Amniotic stem cell (primary cell): Measurements from ENCODE around the gene ANAPC16.
"Not testable (repeated sequence)": the region's sequence is repeated elsewhere in the genome, so short reads cannot be mapped to it uniquely, and the experiment has no call there.

Experiments used
- DNase-seq: peaks from one replicate; lab custom pipeline; 2025; lab: John Stamatoyannopoulos, UW

Gene ANAPC16

DNA sequence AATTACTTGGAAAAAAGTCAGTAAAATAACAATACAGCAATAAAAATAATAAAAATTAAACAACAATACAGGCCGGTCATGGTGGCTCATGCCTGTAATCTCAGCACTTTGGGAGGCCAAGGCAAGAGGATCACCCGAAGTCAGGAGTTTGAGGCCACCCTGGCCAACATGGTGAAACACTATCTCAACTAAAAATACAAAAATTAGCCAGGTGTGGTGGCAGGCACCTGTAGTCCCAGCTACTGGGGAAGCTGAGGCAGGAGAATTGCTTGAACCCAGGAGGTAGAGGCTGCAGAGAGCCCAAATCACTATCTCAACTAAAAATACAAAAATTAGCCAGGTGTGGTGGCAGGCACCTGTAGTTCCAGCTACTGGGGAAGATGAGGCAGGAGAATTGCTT is 4.0 kb upstream of the ANAPC16 start:
- DNase-seq = not testable (repeated sequence)

DNA sequence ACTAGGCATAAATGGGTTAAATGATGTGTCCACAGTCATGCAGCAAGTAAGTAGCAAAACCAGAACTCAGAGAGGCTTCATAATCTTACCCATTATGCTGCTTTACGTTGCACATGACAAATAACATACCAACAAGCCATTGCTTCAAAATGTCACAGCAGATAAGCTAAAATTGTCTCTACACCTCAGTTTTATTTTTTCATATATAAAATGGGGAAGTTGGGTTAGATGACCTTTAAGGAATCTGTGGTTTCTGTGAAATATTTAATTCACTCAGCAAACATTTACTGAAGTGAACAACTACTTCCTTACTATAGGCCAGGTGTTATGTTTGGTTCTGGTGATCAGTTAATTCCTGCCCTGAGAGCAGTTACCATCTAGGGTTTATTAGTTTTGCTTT is 2.5 kb downstream of the ANAPC16 start:
- DNase-seq = no peak

DNA sequence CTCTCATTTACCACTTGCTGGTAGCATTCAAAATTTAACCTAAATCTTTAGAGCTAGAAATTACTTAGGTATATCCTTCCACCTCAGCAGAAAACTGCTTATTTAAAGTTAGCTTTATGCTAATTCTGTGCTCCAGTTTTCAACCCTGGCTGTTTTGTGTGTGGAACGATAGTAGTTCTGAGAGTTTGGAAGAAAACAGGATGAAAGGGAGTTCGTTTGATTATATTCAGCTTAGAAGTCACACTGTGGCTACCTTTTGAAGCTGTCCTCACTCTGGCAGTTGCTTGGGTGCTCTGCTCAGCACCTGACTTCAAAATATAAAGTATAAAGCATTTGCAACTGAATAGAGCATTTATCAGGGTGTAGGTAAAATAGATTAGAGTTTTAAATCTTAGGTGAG is 2.9 kb downstream of the ANAPC16 start:
- DNase-seq = no peak

- DNase-seq = no peak
These were observed 3.5 kb downstream of the ANAPC16 start for GRCh38 chr10:72219235-72219814.

DNA sequence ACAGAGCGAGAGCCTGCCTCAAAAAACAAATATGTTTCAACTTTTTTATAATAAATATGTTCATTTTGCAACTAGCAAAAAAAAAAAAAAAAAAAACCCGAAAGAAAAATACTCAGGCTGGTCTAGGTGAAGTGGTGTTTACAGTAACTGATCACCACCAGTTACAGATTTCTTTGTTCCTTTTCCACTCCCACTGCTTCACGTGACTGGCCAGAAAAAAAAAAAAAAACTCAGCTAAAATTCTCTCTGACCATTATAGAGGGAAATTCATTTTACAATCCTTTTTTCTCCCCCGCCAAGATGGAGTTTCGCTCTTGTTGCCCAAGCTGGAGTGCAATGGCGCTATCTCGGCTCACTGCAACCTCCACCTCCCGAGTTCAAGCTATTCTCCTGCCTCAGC is 4.8 kb downstream of the ANAPC16 start:
- no peak for DNase-seq

GRCh38 chr10:72221278-72221677 is 5.5 kb downstream of the ANAPC16 start:
- DNase-seq = no peak

DNA sequence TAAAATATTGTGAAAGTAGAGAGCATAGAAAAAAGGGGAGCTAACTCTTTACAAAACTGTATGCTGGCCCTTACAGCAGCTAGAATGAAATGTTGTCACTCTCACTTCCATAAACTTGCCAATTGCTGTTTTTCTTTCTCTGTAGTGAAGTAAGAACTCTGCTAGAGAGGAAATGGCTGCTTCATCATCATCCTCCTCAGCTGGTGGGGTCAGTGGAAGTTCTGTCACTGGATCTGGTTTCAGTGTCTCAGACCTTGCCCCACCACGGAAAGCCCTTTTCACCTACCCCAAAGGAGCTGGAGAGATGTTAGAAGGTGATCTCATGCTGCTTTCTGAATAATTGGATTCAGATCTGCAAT is 7.9 kb downstream of the ANAPC16 start:
- DNase-seq = no peak

DNA sequence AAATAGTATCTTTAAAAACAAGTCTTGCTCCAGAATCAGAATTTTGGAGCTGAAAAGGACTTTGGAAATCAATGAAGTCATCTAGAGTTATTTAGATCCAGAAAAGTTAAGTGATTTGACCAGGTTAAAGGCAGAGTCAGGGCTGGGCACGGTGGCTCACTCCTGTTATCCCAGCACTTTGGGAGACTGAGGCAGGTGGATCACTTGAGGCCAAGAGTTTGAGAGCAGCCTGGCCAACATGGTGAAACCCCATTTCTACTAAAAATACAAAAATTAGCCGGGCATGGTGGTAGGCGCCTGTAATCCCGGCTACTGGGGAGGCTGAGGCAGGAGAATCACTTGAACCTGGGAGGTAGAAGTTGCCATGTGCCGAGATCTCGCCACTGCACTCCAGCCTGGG is 8.4 kb downstream of the ANAPC16 start:
- not testable (repeated sequence) for DNase-seq

DNA sequence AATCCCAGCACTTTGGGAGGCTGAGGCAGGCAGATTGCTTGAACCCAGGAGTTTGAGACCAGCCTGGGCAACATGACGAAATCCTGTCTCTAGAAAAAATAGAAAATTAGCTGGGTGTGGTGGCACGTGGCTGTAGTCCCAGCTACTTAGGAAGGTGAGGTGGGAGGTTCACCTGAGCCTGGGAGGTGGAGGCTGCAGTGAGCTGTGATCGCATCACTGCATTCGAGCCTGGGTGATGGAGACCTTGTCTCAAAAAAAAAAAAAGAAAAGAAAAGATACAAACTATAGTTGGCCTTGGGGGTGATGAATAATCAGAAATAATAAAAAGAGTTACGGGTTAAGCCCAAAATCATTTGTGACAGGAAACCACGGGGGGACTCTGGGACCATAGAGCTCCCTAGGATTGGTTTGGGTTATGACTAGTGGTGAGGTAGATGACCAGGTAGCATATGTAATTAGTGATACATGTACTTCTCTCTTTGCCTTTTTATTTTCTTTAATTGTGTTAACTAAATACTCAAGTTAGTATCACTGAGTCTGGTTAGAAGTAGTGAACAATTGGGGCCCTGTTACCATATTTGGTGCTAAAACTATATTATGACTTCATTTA is 10.7 kb downstream of the ANAPC16 start:
- no peak for DNase-seq

DNA sequence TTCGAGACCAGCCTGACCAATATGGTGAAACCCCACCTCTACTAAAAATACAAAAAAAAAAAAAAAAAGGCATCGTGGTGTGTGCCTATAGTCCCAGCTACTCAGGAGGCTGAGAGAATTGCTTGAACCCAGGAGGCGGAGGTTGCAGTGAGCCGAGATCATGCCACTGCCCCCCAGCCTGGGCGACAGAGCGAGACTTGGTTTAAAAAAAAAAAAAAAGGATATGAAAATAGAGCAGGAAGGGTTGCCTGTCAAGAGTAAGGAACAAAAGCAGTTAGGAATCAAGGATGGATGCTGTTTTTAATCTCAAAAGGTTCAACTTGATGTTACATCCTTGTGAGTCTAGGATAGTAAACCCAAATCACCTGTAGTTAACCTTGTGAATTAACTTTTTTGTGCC is 12.0 kb downstream of the ANAPC16 start:
- no peak for DNase-seq

GRCh38 chr10:72228318-72228751 is 12.5 kb downstream of the ANAPC16 start:
- no peak for DNase-seq

DNA sequence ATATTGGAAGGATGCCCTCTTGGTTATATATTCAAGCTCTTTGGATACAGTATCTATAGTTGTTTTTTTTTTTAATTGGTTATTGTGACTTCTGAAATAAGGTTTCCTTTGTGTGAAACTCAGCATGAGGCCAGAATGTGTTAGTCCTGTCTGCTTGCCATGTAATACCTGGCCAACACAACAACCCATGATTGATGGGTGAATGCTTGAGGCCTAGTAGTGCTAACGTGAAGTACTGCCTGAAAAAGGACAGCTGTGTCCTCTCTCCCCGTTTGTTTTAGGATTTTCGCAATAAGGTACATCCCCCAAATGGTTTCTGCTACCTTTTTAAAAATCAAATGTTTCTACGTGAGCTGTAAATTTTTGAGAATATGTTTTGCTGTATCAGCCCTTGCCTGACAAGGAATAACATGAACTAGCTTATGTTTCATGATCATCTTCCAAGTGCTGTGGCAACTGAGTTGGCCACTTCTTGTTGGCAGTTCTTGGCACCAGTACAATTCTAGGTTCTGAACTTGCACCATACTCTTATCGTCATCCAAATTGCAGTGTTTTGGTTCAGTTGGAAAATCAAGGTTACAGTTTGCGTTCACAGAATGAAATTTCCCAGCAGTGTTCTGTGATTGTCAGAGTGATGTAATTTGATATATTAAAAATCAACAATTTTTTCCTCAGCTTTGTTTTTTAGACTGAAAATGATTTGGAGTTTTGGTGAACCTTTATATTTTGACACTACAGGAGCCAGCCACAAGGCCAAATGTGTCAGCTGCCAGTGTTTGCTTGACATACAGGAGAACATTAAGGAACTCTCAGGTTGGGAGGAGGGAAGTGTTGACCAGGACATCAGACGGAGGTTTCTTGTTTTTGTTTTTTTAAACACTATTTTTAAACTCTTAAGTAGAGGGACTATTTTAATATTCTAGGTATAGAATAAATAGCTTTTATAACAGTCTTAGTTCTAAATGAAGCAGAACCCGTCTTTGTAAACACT is 13.7 kb downstream of the ANAPC16 start:
- no peak for DNase-seq

GRCh38 chr10:72233621-72234020 is 17.8 kb downstream of the ANAPC16 start:
- DNase-seq = no peak

- DNase-seq = no peak
These were observed 18.8 kb downstream of the ANAPC16 start for GRCh38 chr10:72234560-72235095.

GRCh38 chr10:72235544-72236279 is 19.9 kb downstream of the ANAPC16 start:
- no peak for DNase-seq

DNA sequence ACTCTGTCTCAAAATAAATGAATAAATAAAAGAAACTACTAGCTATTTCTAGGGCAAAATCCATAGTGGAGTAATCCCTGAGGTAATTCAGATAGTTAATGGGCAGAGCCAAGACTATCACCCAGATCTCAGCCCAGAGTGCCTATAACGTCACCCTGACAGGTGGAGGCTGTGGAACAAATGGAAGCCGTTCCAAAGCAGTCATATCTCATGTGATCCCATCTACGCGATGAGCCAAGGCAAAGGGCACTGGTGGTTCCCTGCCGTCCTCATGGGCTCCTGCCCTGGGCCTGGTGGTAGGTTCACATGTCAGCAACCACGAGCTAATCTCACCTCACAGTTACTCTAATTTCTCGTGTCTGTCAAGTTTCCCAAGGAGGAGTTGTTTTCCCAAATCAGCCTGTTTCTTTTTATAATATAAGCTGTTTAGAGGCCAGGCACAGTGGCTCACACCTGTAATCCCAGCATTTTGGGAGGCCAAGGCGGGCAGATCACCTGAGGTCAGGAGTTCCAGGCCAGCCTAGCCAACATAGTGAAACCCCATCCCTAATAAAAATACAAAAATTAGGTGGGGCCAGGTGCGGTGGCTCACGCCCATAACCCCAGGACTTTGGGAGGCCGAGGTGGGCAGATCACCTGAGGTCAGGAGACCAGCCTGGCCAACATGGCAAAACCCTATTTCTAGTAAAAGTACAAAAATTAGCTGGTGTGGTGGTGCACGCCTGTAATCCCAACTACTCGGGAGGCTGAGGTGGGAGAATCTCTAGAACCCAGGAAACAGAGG is 22.8 kb downstream of the ANAPC16 start:
- DNase-seq = no peak

- no peak for DNase-seq
These were observed 23.6 kb downstream of the ANAPC16 start for GRCh38 chr10:72239409-72239808.

DNA sequence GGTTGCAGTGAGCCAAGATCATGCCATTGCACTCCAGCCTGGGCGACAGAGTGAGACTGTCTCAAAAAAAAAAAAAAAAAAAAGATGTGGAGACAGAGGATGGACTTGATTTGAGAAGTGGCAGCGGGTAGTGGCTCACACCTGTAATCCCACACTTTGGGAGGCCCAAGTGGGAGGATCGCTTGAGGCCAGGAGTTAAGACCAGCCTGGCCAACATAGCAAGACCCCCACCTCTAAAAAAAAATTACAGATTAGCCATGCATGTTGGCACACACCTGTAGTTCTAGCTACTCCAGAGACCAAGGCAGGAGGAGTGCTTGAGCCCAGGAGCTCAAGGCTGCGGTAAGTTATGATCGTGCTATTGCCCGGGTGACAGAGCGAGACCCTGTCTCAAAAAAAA is 24.6 kb downstream of the ANAPC16 start:
- no peak for DNase-seq

DNA sequence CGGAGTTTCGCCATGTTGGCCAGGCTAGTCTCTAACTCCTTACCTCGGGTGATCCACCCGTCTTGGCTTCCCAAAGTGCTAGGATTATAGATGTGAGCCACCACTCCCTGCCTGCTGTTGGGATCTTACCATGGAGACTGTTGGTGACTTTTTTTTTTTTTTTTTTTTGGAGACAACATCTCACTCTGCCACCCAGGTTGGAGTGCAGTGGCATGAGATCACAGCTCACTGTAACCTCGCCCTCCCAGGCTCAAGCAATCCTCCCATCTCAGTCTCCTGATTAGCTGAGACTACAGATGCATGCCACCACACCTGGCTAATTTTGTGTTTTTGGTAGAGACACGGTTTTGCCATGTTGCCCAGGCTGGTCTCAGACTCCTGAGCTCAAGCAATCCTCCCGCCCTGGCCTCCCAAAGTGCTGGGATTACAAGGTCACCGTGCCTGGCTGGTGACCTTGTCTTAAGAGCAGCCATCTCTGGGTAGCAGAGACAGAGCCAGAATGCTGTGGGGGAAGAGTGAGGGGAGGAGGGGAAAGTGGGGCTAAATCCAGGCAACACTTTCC is 26.0 kb downstream of the ANAPC16 start:
- DNase-seq = no peak

DNA sequence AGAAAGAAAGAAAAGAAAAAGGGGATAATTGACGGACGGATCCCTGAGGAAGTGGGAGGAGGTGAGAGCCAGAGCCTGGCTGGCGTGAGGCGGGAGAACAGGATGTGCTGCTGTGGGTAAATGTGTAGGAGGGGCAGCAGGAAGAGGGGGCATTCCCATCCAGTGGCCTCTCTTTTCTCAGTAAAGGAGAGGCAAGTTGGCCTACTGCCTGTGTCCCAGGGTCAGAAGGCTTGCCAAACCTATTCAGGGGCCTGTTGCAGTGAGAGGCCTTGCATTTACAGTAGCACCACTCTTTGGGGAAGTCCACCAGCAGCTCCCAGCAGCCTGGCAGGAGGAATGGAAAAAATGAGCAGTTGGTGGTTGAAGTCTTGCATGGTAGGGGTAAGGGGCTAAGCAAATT is 26.9 kb downstream of the ANAPC16 start:
- DNase-seq = no peak
